Neural cell (in vitro differentiated cells): ENCODE results near the gene RARRES1.

ENCODE experiments used
- EP300 ChIP-seq: fragments of 450-650 bp; conservative IDR thresholded peaks from 2 replicates; pipeline ENCODE4 v1.6.1; 2014; ENCODE audit warnings: antibody characterized with exemption, mild to moderate bottlenecking, moderate library complexity; ENCODE audit not compliant: poor library complexity, severe bottlenecking
- SMC3 ChIP-seq: fragments of 450-650 bp; conservative IDR thresholded peaks from 2 replicates; pipeline ENCODE4 v1.6.1; 2014; ENCODE audit warnings: antibody characterized with exemption, mild to moderate bottlenecking, moderate library complexity; ENCODE audit not compliant: poor library complexity
- TF ChIP-seq, protein P1 (sequence below): fragments of 450-650 bp; IDR thresholded peaks from 2 replicates; pipeline ENCODE4 v1.5.1; 2014; ENCODE audit warnings: antibody characterized with exemption, mild to moderate bottlenecking, moderate library complexity; ENCODE audit not compliant: poor library complexity, severe bottlenecking

DNA sequence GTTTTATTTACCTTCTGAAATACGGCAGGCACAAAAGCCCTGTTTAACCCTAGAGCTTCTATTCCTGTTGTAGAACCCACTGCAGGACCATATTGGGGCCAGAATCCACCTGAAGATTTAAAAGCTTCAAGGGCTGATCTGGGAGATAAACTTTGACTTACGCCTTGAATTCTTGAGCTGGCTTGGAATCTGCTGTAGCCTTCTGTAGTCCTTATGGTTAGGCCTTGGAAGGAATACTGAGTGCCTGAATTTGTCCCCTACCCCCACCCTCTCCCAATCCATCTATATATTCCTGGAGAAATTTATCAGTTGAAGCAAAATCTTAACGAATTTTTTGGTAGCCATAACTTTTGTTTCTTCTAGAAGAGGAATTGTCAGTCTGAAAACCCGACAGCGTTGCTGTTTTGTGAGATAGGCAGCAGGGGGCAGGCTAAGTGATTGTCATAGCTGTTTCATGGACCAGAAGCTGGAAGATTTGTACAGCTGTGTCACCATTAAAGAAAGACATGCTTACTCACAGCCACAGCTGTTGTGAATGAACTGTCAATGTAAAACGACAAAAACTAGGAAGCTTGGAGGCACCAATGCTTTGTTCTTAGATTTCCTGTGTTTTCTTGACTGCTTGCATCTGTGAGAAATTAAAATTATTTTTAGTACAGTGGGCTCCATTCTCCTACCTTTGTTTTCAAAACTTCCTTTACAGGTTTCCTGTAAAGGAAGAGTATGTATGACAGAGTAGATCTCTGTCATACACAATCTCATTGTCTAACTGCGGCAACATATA lies 72.6 kb downstream of the RARRES1 start:
- TF ChIP-seq, protein P1, sequence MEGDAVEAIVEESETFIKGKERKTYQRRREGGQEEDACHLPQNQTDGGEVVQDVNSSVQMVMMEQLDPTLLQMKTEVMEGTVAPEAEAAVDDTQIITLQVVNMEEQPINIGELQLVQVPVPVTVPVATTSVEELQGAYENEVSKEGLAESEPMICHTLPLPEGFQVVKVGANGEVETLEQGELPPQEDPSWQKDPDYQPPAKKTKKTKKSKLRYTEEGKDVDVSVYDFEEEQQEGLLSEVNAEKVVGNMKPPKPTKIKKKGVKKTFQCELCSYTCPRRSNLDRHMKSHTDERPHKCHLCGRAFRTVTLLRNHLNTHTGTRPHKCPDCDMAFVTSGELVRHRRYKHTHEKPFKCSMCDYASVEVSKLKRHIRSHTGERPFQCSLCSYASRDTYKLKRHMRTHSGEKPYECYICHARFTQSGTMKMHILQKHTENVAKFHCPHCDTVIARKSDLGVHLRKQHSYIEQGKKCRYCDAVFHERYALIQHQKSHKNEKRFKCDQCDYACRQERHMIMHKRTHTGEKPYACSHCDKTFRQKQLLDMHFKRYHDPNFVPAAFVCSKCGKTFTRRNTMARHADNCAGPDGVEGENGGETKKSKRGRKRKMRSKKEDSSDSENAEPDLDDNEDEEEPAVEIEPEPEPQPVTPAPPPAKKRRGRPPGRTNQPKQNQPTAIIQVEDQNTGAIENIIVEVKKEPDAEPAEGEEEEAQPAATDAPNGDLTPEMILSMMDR: peak; percentile 77
- TF ChIP-seq SMC3: peak; percentile 83
- no peak for TF ChIP-seq EP300
